Endothelial cell of umbilical vein (primary cell): Measurements from ENCODE around the gene LINC00237. TPM values are rescaled to one million over a fixed set of nuclear protein-coding genes. Genes with fewer than 3 reads are reported as not detected.

Source experiments
- BruUV-seq: library from RNA; stranded (reverse); fragments of 400-500 nt; replicated peaks from 2 replicates; lab custom pipeline; 2021; lab: Mats Ljungman, UMichigan
- CTCF ChIA-PET: fragments of 300-600, 350-600 bp; sonication (Branson Sonifier 250); formaldehyde crosslinking; loops from one replicate; lab custom pipeline; 2021; ENCODE audit warnings: antibody characterized with exemption, inconsistent platforms; lab: Charles Lee
- POLR2A ChIA-PET: fragments of 300-600, 350-600 bp; sonication (Branson Sonifier 250); formaldehyde crosslinking; loops from one replicate; lab custom pipeline; 2021; ENCODE audit warnings: antibody characterized with exemption, inconsistent platforms; lab: Charles Lee
- DNase-seq: peaks from one replicate; pipeline ENCODE4 v3.0.0-alpha.2; 2011; ENCODE audit warnings: low read depth, low spot score
- FAIRE-seq: peaks from 2 replicates; lab custom pipeline; 2011; peaks lifted over from hg19 to GRCh38; lab: Jason Lieb, UNC
- H2AFZ ChIP-seq: 2 replicates; pipeline ENCODE4 v1.6.0; 2012; ENCODE audit warnings: low read depth, low read length, control low read depth, inconsistent platforms
- H3K27ac ChIP-seq: 2 replicates; pipeline ENCODE4 v1.5.1; 2011; ENCODE audit warnings: low read depth, mild to moderate bottlenecking, control low read depth, low read length, moderate library complexity; ENCODE audit not compliant: insufficient read depth
- H3K27me3 ChIP-seq, 2 experiments: 2 replicates each; pipeline versions ENCODE4 v1.6.0 to v1.6.1; 2011; ENCODE audit warnings: low read length in 2 of 2, mixed read lengths in 1 of 2; ENCODE audit not compliant: control insufficient read depth in 2 of 2, insufficient read depth in 2 of 2
- H3K36me3 ChIP-seq, 2 experiments: 2 replicates in 1 of 2; 3 replicates in 1 of 2; pipeline ENCODE4 v1.5.1; 2011; ENCODE audit warnings: low read length in 2 of 2, mild to moderate bottlenecking in 1 of 2, moderate library complexity in 1 of 2; ENCODE audit not compliant: control insufficient read depth in 2 of 2, insufficient read depth in 2 of 2; ENCODE audit errors: extremely low read depth in 1 of 2
- H3K4me1 ChIP-seq: 3 replicates; pipeline ENCODE4 v1.5.1; 2011; ENCODE audit warnings: mild to moderate bottlenecking, low read length; ENCODE audit not compliant: control insufficient read depth, insufficient read depth; ENCODE audit errors: extremely low read depth
- H3K4me2 ChIP-seq: 2 replicates; pipeline ENCODE4 v1.6.1; 2011; ENCODE audit warnings: low read length, control low read depth, mixed read lengths; ENCODE audit not compliant: insufficient read depth
- H3K4me3 ChIP-seq, 3 experiments: fragments of 200-600 bp in 1 of 3; sonication (generic), shearing (Covaris generic) in 1 of 3; replicated peaks in 1 of 3; 2 replicates each; pipeline ENCODE4 v1.5.1; 2011 to 2016; ENCODE audit warnings: control low read depth in 3 of 3, low read length in 3 of 3, mild to moderate bottlenecking in 2 of 3, inconsistent platforms in 1 of 3, low read depth in 1 of 3, moderate library complexity in 1 of 3; ENCODE audit not compliant: insufficient read depth in 1 of 3
- H3K79me2 ChIP-seq: 2 replicates; pipeline ENCODE4 v1.6.0; 2012; ENCODE audit warnings: low read length, inconsistent platforms; ENCODE audit not compliant: control insufficient read depth, insufficient read depth
- H3K9ac ChIP-seq: replicated peaks from 2 replicates; pipeline ENCODE3; 2011; ENCODE audit warnings: low read length, control low read depth; ENCODE audit not compliant: insufficient read depth; ENCODE audit errors: extremely low read depth
- H3K9me1 ChIP-seq: replicated peaks from 3 replicates; pipeline ENCODE4 v1.6.0; 2011; ENCODE audit warnings: mild to moderate bottlenecking, low read length; ENCODE audit not compliant: control insufficient read depth, insufficient read depth; ENCODE audit errors: extremely low read depth
- H3K9me3 ChIP-seq: replicated peaks from 2 replicates; pipeline ENCODE4 v1.5.1; 2012; ENCODE audit warnings: low read length, inconsistent platforms; ENCODE audit not compliant: control insufficient read depth, insufficient read depth
- H4K20me1 ChIP-seq: replicated peaks from 2 replicates; pipeline ENCODE3; 2011; ENCODE audit warnings: mild to moderate bottlenecking, low read length; ENCODE audit not compliant: control insufficient read depth, insufficient read depth; ENCODE audit errors: extremely low read depth
- CTCF ChIP-seq, 2 donors: IDR thresholded peaks; 1 replicate in 1 of 2; 2 replicates in 1 of 2; pipeline ENCODE4 v1.5.1; 2011; ENCODE audit warnings: low read length in 2 of 2, mild to moderate bottlenecking in 2 of 2, moderate library complexity in 2 of 2, control low read depth in 1 of 2, inconsistent platforms in 1 of 2, low read depth in 1 of 2; ENCODE audit not compliant: insufficient read depth in 1 of 2; ENCODE audit errors: extremely low read depth in 1 of 2
- FOS ChIP-seq: IDR thresholded peaks from 2 replicates; pipeline ENCODE4 v1.6.1; 2011; ENCODE audit warnings: mild to moderate bottlenecking, low read length, moderate library complexity, borderline replicate concordance; ENCODE audit not compliant: insufficient read depth
- GATA2 ChIP-seq: IDR thresholded peaks from 2 replicates; pipeline ENCODE4 v1.7.0; 2011; ENCODE audit warnings: low read depth, mild to moderate bottlenecking, moderate library complexity, mixed read lengths, low read length; ENCODE audit not compliant: insufficient read length, insufficient read depth
- dilution Hi-C: fragments of 300-500 bp; cut with MboI; formaldehyde crosslinking; loops from one replicate; pipeline ENCODE4 v1.15.0; 2019; ENCODE audit warnings: low sequenced_read_pairs; ENCODE audit not compliant: extremely low pct_ligation_motif_present
- intact Hi-C: fragments of 100-400 bp; cut with micrococcal nuclease; formaldehyde crosslinking; loops from one replicate; pipeline ENCODE4 v1.10.0; 2022
- polyA plus RNA-seq, 4 experiments: library from polyadenylated mRNA; depleted of rRNA in 3 of 4; stranded (reverse) in 3 of 4; unstranded in 1 of 4; fragments of >200 nt; gene quantifications; 2 replicates each; pipeline versions ENCODE4 v1.2.1 to v1.2.3, GENCODE V29; 2011 to 2012; ENCODE audit warnings: missing spikeins in 1 of 4
- total RNA-seq: library from RNA; stranded (reverse); gene quantifications from 2 replicates; pipeline ENCODE4 v1.2.3, GENCODE V29; 2021

The LINC00237 gene
- total and polyA plus RNA-seq, 2 donors (not counting 3 experiments of a cell fraction or from before 2014, with no cell fraction given) = not detected

DNA sequence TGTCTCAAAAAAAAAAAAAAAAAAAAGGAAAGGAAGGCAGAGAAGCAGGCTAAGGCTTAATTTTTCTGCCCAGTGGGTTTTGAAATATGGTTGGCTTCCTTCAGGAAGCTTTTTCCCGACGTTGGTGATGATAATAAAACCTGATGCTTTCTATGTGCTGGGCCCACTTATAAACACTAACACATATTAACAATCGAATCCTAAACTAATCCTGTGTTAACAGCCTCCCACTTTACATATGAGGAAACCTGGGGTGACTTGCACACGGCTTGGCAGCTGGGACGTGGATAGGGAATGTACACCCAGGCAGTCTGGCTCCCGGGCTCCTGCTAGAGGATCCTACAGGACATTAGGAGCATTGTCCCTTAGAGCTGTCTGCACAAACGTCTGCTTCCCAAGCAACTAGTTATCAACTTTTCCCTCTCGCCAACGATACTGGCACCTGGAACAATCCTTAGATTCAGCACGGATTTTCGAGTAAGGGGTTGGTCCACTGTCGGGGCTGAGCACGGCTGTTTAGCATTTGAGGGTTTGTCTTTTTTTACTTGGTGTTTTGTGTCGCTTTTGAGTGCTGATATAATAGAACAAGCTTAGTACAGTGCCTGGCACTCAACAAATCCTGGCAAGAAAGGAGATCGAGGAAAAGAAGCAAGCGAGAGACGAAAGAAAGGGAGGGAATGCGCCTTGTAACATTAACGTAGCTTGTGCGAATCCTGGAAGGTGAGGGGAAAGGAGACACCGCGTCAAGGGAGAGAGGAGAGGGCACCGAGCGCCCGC lies 19.1 kb upstream of the LINC00237 start:
- Histone ChIP-seq H3K36me3 (no peaks in the 10 kb centered on the region), H3K27ac (no peak overlapping the region), H4K20me1 (no peaks in the 10 kb centered on the region), H3K9ac (peak overlapping the region; percentile 1), H3K4me3 (peak overlapping the region; percentile 45 to 70 (median 57)), H3K27me3 (peaks cover 0 to 4% of the 10 kb centered on the region in 2 experiments), H3K79me2 (no peaks in the 10 kb centered on the region), H3K9me3 (no peaks in the 10 kb centered on the region), H3K4me1 (peaks cover 13% of the 10 kb centered on the region), H3K9me1 (no peaks in the 10 kb centered on the region), H2AFZ (peak overlapping the region; percentile 80), H3K4me2 (peak overlapping the region; percentile 98)
- DNase-seq (no peak), FAIRE-seq (no peak)
- CTCF ChIA-PET = interaction anchor here (0.6 to 2.7 kb wide), 9 partner anchors 9 to 380 kb away, joined by 3 to 14 read pairs (median 3); no protein-coding TSS in a partner anchor
- TF ChIP-seq CTCF (IDR thresholded peaks at IDR 0.05; ENCODE audit: extremely low read depth in 1 of 2, insufficient read depth in 1 of 2, low read depth in 1 of 2, low read length in 2 of 2) (peak in 1 of 2 donors; percentile 15), GATA2 (no peak), FOS (no peak)
- no TSS peak for BruUV-seq
- POLR2A ChIA-PET = no interaction called here
- dilution Hi-C loops (no loop called here), intact Hi-C loops (loop anchor here (2.0 to 10.0 kb wide), 6 partner anchors 24 to 270 kb away; partner anchors contain the start of genes NKX2-4 and XRN2)
